ENCODE data around the gene TUBAL3. TPM values are rescaled to one million over a fixed set of nuclear protein-coding genes. Genes with fewer than 3 reads are reported as not detected.
A peak's percentile ranks its signal among the peaks of the same experiment; 100 is the strongest.

TUBAL3 gene
- total and polyA plus RNA-seq, 9 of the 15 experiments (the other 6 are each of a cell fraction or from before 2014, with no cell fraction given) = 5.5 to 10.1 (median 6.9) TPM

DNA sequence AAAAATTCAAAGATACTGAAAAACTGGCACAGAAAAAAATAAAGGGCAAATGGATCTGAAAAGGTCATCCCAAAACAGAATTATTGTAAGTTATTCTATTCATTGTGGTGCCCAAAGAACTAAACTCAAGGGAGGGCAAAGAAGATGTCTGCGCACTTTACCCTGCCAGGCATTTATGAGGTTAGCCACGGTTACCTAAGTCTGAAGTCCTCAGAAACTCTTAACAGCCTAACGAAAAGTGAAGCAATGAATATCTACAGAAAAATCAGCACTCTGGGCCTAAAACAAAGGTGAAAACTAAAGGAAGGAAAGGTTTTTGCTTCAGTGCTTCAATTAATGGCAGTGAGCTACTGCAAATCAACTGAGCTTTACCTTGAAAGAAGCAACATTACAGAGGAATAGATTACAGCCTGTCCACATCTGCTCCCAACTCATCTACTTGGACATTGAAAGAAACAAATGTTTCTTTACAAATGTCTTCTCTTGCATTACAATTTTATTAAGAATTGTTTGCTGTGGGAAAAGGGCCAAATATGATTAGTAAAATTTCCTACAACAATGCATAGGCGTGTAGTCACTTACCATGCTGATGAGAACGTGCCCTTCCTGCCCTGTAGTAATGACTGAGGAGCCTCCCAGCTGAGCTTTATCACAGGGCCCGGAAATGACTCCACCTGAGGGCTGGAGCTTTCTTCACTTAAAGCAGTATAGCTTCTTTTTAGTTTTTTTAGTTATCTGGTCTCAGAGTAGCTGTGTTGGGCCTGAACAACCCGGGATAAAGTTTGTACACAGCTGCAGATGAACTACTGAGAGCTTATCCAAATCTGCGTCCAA is at the start of gene TUBAL3 (continued):
- TF ChIP-seq, protein P1, sequence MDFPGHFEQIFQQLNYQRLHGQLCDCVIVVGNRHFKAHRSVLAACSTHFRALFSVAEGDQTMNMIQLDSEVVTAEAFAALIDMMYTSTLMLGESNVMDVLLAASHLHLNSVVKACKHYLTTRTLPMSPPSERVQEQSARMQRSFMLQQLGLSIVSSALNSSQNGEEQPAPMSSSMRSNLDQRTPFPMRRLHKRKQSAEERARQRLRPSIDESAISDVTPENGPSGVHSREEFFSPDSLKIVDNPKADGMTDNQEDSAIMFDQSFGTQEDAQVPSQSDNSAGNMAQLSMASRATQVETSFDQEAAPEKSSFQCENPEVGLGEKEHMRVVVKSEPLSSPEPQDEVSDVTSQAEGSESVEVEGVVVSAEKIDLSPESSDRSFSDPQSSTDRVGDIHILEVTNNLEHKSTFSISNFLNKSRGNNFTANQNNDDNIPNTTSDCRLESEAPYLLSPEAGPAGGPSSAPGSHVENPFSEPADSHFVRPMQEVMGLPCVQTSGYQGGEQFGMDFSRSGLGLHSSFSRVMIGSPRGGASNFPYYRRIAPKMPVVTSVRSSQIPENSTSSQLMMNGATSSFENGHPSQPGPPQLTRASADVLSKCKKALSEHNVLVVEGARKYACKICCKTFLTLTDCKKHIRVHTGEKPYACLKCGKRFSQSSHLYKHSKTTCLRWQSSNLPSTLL (IDR thresholded peaks at IDR 0.05) = no peak
- TF ChIP-seq ZNF23 (CRISPR knock-in tag; IDR thresholded peaks at IDR 0.05) (no peak), HOXB6 (CRISPR knock-in tag; IDR thresholded peaks at IDR 0.05; ENCODE audit: borderline replicate concordance) (no peak), ATF6 (CRISPR knock-in tag; IDR thresholded peaks at IDR 0.05) (no peak), CREM (IDR thresholded peaks at IDR 0.05; ENCODE audit: low read depth) (peak; percentile 19; the same call in 1 of the 2 replicates), RBM39 (optimal IDR thresholded peaks at IDR 0.05; ENCODE audit: low read depth, low read length) (no peak), RHOXF2B (CRISPR knock-in tag; conservative IDR thresholded peaks at IDR 0.05) (no peak), MTA1 (IDR thresholded peaks at IDR 0.05; ENCODE audit: borderline replicate concordance) (no peak), RFX7 (CRISPR knock-in tag; IDR thresholded peaks at IDR 0.05) (no peak), ZNF766 (CRISPR knock-in tag; conservative IDR thresholded peaks at IDR 0.05) (no peak), HCFC1 (IDR thresholded peaks at IDR 0.05; ENCODE audit: low read depth, low read length) (no peak), ZKSCAN1 (IDR thresholded peaks at IDR 0.05; ENCODE audit: low read depth, low read length) (no peak), HMG20B (CRISPR knock-in tag; IDR thresholded peaks at IDR 0.05) (no peak), TSC22D4 (tag; IDR thresholded peaks at IDR 0.05) (no peak), PTBP1 (IDR thresholded peaks at IDR 0.05; ENCODE audit: low read depth, low read length) (no peak), RB1 (IDR thresholded peaks at IDR 0.05; ENCODE audit: low read depth) (no peak), IRF9 (tag; IDR thresholded peaks at IDR 0.05) (no peak)
- TF ChIP-seq, protein P2, sequence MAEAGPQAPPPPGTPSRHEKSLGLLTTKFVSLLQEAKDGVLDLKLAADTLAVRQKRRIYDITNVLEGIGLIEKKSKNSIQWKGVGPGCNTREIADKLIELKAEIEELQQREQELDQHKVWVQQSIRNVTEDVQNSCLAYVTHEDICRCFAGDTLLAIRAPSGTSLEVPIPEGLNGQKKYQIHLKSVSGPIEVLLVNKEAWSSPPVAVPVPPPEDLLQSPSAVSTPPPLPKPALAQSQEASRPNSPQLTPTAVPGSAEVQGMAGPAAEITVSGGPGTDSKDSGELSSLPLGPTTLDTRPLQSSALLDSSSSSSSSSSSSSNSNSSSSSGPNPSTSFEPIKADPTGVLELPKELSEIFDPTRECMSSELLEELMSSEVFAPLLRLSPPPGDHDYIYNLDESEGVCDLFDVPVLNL (CRISPR knock-in tag; IDR thresholded peaks at IDR 0.05; ENCODE audit: low read depth) = no peak
- TF ChIP-seq, protein P3, sequence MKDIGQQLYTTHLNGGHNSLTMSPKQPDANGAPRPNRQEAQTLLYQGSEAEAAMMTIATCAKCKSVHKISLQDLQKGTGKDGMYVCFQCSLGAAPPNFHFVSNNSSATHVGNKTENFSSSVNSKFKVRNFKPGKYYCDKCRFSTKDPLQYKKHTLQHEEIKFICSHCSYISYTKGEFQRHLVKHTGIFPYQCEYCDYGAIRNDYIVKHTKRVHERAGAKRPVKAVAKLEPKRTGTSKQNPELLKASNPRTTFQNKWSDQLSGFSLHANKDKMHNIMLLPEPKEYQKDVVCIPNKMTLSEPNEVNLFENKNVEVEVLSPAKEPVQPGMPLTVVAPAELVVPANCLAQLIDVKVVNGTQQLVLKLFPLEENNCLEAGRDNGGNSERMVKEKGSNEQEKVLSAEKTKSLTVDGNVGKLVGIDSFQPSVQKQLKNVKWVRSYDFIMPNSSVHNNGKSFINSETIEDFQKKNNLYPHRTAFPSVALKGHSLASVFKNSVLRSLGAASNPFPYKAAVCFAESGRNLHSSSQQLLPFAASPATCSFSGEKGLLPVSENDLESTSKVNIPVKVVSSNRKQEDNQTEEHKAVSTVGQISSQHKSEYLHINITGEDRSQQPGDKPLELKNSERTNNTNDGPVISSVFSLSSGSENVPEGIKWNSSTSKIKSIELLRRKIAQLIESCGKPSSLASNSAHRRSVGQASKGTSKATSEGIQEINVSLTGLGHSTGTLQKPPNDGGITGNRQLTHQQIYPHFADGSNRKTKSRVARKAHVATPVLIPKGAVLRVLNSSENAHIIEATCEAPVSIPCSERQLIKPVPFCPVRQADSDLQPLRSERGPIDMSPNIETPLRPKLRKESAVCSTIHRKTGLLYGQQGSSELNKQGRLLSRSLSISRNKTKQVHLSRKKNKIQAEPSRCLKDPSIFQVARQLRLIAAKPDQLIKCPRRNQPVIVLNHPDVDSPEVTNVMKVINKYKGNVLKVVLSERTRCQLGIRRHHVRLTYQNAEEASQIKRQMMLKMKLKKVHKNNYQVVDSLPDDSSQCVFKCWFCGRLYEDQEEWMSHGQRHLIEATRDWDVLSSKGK (CRISPR knock-in tag; IDR thresholded peaks at IDR 0.05) = no peak

Data from K562 (cell line).